Limb (tissue), 2 donors: ENCODE results near the gene RHOF.
"Not testable (repeated sequence)": the region's sequence is repeated elsewhere in the genome, so short reads cannot be mapped to it uniquely, and the experiment has no call there.

ENCODE experiments used
- DNase-seq, 2 donors: peaks; one replicate each; pipeline ENCODE4 v3.0.0-alpha.2; 2016; ENCODE audit errors: extremely low spot score in 2 of 2

Gene RHOF

GRCh38 chr12:121793838-121794533 lies 498 bp upstream of the RHOF start:
- DNase-seq, result peak; percentile 89 to 95

GRCh38 chr12:121792607-121793439 lies 665 bp downstream of the RHOF start:
- DNase-seq, result peak in 1 of 2 donors; percentile 51

GRCh38 chr12:121791671-121792551 lies 1.6 kb downstream of the RHOF start:
- peak in 1 of 2 donors; percentile 29 for DNase-seq

- not testable (repeated sequence) for DNase-seq
Measured at GRCh38 chr12:121790785-121791184, 2.7 kb downstream of the RHOF start.

- peak in 1 of 2 donors; percentile 50 for DNase-seq
Measured at GRCh38 chr12:121789800-121790728, 3.4 kb downstream of the RHOF start.

GRCh38 chr12:121789233-121789781 lies 4.2 kb downstream of the RHOF start:
- peak in 1 of 2 donors; percentile 36 for DNase-seq

GRCh38 chr12:121788176-121788818 lies 5.2 kb downstream of the RHOF start:
- DNase-seq, result peak in 1 of 2 donors; percentile 27

- DNase-seq, result no peak
Measured at GRCh38 chr12:121787063-121788025, 6.1 kb downstream of the RHOF start.

GRCh38 chr12:121786440-121786825 lies 7.1 kb downstream of the RHOF start:
- peak in 1 of 2 donors; percentile 33 for DNase-seq

- DNase-seq, result no peak
Measured at GRCh38 chr12:121784460-121784859, 9.0 kb downstream of the RHOF start.

GRCh38 chr12:121783766-121784165 lies 9.7 kb downstream of the RHOF start:
- DNase-seq, result no peak

GRCh38 chr12:121781998-121782979 lies 11.2 kb downstream of the RHOF start:
- peak in 1 of 2 donors; percentile 23 for DNase-seq

- DNase-seq, result peak in 1 of 2 donors; percentile 43
Measured at GRCh38 chr12:121781484-121781997, 11.9 kb downstream of the RHOF start.

- no peak for DNase-seq
Measured at GRCh38 chr12:121780429-121780828, 13.1 kb downstream of the RHOF start.

- DNase-seq, result no peak
Measured at GRCh38 chr12:121779422-121779895, 14.0 kb downstream of the RHOF start.

GRCh38 chr12:121778567-121779421 lies 14.7 kb downstream of the RHOF start:
- DNase-seq, result no peak
